ENCODE results near the gene NEU2. TPM values are rescaled to one million over a fixed set of nuclear protein-coding genes. Genes with fewer than 3 reads are reported as not detected.

NEU2 gene
- total RNA-seq, 1 experiment from 2014 or later, result not detected

- Histone ChIP-seq H3K23me2 (ENCODE audit: insufficient read length, low read depth, low read length, poor library complexity, severe bottlenecking) (no peaks in the 10 kb centered on the region), H4K5ac (ENCODE audit: insufficient read length, low read depth, low read length) (no peak overlapping the region), H3K18ac (ENCODE audit: insufficient read length, low read depth, low read length) (no peak overlapping the region), H3T11ph (ENCODE audit: low read length) (no peak overlapping the region), H2AFZ (ENCODE audit: low read length) (no peak overlapping the region), H3K14ac (ENCODE audit: insufficient read depth, low read length) (no peak overlapping the region), H3K4me1 (ENCODE audit: insufficient read depth, low read length) (no peaks in the 10 kb centered on the region), H3K79me2 (ENCODE audit: insufficient read depth, low read length) (0 out of 2 replicates have a peak, but pooled peaks cover 1% of the 10 kb centered on the region), H2BK20ac (ENCODE audit: low read depth, low read length, poor library complexity, severe bottlenecking) (no peak overlapping the region), H4K91ac (ENCODE audit: insufficient read length, low read depth, low read length) (no peak overlapping the region), H2BK120ac (ENCODE audit: low read depth, low read length, poor library complexity, severe bottlenecking) (no peak overlapping the region), H2BK15ac (ENCODE audit: low read depth, low read length) (no peak overlapping the region), H2BK5ac (ENCODE audit: insufficient read length, low read length) (no peak overlapping the region), H3K23ac (ENCODE audit: insufficient read length, low read depth, low read length) (no peak overlapping the region), H4K20me1 (ENCODE audit: control insufficient read depth, insufficient read depth, insufficient read length) (no peaks in the 10 kb centered on the region), H3K9me3 (ENCODE audit: control insufficient read depth, low read depth, low read length) (no peaks in the 10 kb centered on the region), H3K79me1 (ENCODE audit: insufficient read depth, low read depth, low read length, poor library complexity, severe bottlenecking) (no peaks in the 10 kb centered on the region), H2BK12ac (ENCODE audit: insufficient read length, low read depth, low read length) (no peak overlapping the region), H3K4me2 (ENCODE audit: insufficient read depth, insufficient read length, low read length) (no peak overlapping the region), H3K9ac (ENCODE audit: extremely low read depth, insufficient read length, low read length) (no peak overlapping the region), H2AK5ac (ENCODE audit: insufficient read length, low read length) (no peak overlapping the region), H3K4ac (ENCODE audit: low read depth, low read length) (no peak overlapping the region), H4K8ac (replicated peaks; ENCODE audit: insufficient read length, low read depth, low read length) (no peak overlapping the region), H3K27me3 (ENCODE audit: insufficient read depth, low read length) (no peaks in the 10 kb centered on the region; the same call in 1 of the 2 replicates), H3K56ac (ENCODE audit: insufficient read length, low read depth, low read length) (no peak overlapping the region), H3K27ac (ENCODE audit: insufficient read length, low read depth, low read length) (no peak overlapping the region)
- no peak for DNase-seq
- no peak for TF ChIP-seq CTCF (conservative IDR thresholded peaks at IDR 0.05)
- no peaks in the 10 kb centered on the region for H3K4me1 Mint-ChIP-seq
- no peaks in the 10 kb centered on the region for H3K36me3 Mint-ChIP-seq (ENCODE audit: insufficient read depth in 1 of 3, low read depth in 3 of 3)
- H3K4me3 Mint-ChIP-seq, result no peak overlapping the region
- WGBS (ENCODE audit: extremely low coverage, insufficient read length, low lambda C conversion rate), result no CpG with 5 or more reads among the region's 4 CpGs
- H3K9me3 Mint-ChIP-seq, result no peaks in the 10 kb centered on the region
- no peak overlapping the region for H3K27ac Mint-ChIP-seq
- H3K27me3 Mint-ChIP-seq (ENCODE audit: low read depth), result peaks cover 7% of the 10 kb centered on the region
Observed at GRCh38 chr2:233040571-233040970, 8.1 kb downstream of the NEU2 start.

Measured in H9 (cell line).